Measurements from ENCODE around the gene ENPP6. TPM values are rescaled to one million over a fixed set of nuclear protein-coding genes. Genes with fewer than 3 reads are reported as not detected.

Gene ENPP6
- total RNA-seq, 1 donor from 2014 or later: not detected

GRCh38 chr4:184198190-184198589 lies 19.5 kb downstream of the ENPP6 start:
- intact Hi-C loops (cut with micrococcal nuclease): no loop called here
- Mint-ChIP-seq H3K27me3 (peaks cover 16% of the 10 kb centered on the region), H3K4me1 (no peaks in the 10 kb centered on the region), H3K4me3 (no peak overlapping the region), H3K36me3 (ENCODE audit: low read depth) (no peaks in the 10 kb centered on the region), H3K27ac (no peak overlapping the region), H3K9me3 (no peaks in the 10 kb centered on the region)
- ChIA-PET POLR2A (no interaction called here), CTCF (no interaction called here)
- no peak for DNase-seq
- TF ChIP-seq, protein P1, sequence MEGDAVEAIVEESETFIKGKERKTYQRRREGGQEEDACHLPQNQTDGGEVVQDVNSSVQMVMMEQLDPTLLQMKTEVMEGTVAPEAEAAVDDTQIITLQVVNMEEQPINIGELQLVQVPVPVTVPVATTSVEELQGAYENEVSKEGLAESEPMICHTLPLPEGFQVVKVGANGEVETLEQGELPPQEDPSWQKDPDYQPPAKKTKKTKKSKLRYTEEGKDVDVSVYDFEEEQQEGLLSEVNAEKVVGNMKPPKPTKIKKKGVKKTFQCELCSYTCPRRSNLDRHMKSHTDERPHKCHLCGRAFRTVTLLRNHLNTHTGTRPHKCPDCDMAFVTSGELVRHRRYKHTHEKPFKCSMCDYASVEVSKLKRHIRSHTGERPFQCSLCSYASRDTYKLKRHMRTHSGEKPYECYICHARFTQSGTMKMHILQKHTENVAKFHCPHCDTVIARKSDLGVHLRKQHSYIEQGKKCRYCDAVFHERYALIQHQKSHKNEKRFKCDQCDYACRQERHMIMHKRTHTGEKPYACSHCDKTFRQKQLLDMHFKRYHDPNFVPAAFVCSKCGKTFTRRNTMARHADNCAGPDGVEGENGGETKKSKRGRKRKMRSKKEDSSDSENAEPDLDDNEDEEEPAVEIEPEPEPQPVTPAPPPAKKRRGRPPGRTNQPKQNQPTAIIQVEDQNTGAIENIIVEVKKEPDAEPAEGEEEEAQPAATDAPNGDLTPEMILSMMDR (IDR thresholded peaks at IDR 0.05): no peak
- ATAC-seq (ENCODE audit: low read depth): no peak

- H3K4me1 Mint-ChIP-seq: no peaks in the 10 kb centered on the region
- H3K27ac Mint-ChIP-seq: no peak overlapping the region
- peaks cover 16% of the 10 kb centered on the region for H3K27me3 Mint-ChIP-seq
- peaks cover 2% of the 10 kb centered on the region for H3K9me3 Mint-ChIP-seq
- no peak overlapping the region for H3K4me3 Mint-ChIP-seq
- ChIA-PET CTCF (no interaction called here), POLR2A (no interaction called here)
- DNase-seq (no peak), ATAC-seq (ENCODE audit: low read depth) (no peak)
- TF ChIP-seq, protein P1 (IDR thresholded peaks at IDR 0.05): no peak
- intact Hi-C loops (cut with micrococcal nuclease): no loop called here
- no peaks in the 10 kb centered on the region for H3K36me3 Mint-ChIP-seq (ENCODE audit: low read depth)
Observed at GRCh38 chr4:184197536-184198082, 20.1 kb downstream of the ENPP6 start.

DNA sequence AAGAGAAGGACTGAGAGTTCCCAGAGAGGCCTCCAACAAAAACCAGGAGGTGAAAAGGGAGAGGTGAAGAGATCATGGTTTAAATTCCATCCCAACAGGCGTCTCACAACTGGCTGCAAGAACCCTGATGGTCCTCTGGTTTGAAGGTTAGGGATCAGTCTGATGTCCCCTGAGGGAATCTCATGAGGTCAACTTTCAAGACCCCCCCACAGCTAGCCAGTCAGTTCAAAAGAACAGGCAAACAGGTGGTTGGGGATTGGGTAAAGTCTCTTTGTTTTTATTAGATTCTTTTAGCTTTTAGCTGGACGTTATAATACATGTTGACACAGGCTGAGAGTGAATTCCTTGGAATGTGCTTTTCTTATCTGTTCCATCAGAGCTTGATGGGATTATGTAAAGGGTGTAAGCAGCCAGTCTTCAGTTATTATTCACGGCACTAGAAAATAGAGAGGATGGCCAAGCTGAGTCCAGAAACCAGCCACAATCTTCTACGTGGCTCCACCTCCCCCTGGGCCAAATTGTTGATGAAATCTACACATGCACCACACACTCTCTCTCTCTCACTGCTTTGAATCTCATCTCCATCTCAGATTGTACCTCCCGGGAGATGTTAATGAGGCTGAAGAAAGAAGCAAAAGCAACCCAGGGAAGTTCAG lies 20.8 kb downstream of the ENPP6 start:
- TF ChIP-seq, protein P1 (IDR thresholded peaks at IDR 0.05): no peak
- CTCF ChIA-PET: no interaction called here
- POLR2A ChIA-PET: no interaction called here
- ATAC-seq (ENCODE audit: low read depth) (no peak), DNase-seq (no peak)
- intact Hi-C loops (cut with micrococcal nuclease): no loop called here
- Mint-ChIP-seq H3K9me3 (peaks cover 2% of the 10 kb centered on the region), H3K27ac (no peak overlapping the region), H3K27me3 (peaks cover 16% of the 10 kb centered on the region), H3K4me1 (no peaks in the 10 kb centered on the region), H3K36me3 (ENCODE audit: low read depth) (no peaks in the 10 kb centered on the region), H3K4me3 (no peak overlapping the region)

DNA sequence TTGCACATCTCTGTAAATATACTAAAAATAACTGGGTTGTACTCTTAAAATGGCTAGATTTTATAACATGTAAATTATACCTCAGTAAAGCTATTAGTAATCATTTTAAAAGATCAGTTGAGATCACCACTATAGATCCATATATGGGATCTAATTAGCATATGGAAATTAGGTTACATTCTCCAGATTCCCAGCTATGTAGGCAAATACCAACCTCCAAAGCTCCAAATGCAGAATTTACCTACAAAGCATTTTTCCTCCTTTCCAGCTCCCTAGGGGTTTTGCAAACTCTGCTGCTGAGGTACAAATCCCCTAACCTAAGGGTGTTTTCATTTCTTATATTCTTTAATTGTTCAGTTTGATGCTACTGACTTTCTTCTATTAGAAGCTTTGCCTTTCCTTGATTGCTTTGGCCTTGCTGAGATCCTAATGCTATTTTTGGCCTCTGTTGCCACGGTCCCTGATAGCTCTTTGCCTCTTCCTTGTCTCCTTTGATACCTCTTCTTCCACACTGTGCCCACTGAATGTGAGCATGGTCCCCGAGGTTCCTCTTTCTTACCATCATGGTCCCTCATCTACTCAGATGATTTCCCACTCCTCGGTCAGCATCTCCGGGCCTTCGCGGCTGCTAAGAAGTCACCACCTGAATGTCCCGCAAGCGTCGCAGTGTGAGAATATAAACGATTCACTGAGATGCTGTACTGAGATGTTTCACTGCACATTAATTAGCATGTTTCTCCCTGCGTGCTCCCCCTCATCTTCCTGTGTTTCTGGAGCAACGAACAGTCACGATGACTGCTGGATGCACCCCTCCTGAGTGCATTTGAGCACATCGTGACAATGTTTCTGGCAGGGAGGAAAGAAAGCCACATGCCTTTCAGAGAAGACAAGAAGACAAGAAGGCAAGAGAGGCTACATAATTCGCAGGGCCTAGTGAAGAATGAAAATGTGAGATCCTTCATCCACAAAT lies 23.8 kb downstream of the ENPP6 start:
- intact Hi-C loops (cut with micrococcal nuclease): no loop called here
- Mint-ChIP-seq H3K27me3 (peaks cover 15% of the 10 kb centered on the region), H3K27ac (no peak overlapping the region), H3K36me3 (ENCODE audit: low read depth) (no peaks in the 10 kb centered on the region), H3K9me3 (peaks cover 2% of the 10 kb centered on the region), H3K4me1 (no peaks in the 10 kb centered on the region), H3K4me3 (no peak overlapping the region)
- TF ChIP-seq, protein P1 (IDR thresholded peaks at IDR 0.05): no peak
- POLR2A ChIA-PET: no interaction called here
- CTCF ChIA-PET: no interaction called here
- DNase-seq: no peak
- no peak for ATAC-seq (ENCODE audit: low read depth)

DNA sequence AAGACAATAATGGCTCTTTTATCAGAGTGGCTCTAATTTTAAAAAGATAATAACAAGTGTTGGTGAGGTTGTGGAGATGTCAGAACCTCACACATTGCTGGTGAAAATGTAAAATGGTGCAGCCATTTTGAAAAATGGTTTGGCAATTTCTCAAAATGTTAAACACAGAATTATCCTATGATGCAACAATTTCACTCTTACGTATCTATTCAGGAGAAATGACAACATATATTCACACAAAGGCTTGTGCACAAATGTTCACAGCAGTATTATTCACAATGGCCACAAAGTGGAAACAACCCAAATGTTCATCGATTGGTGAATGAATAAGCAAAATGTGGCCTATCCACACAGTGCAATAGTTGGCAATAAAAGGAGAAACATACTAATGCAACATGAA lies 24.7 kb downstream of the ENPP6 start:
- no peaks in the 10 kb centered on the region for H3K36me3 Mint-ChIP-seq (ENCODE audit: low read depth)
- CTCF ChIA-PET: no interaction called here
- DNase-seq (no peak), ATAC-seq (ENCODE audit: low read depth) (no peak)
- peaks cover 2% of the 10 kb centered on the region for H3K9me3 Mint-ChIP-seq
- no peak overlapping the region for H3K27ac Mint-ChIP-seq
- H3K27me3 Mint-ChIP-seq: peaks cover 15% of the 10 kb centered on the region
- H3K4me1 Mint-ChIP-seq: no peaks in the 10 kb centered on the region
- intact Hi-C loops (cut with micrococcal nuclease): no loop called here
- TF ChIP-seq, protein P1 (IDR thresholded peaks at IDR 0.05): no peak
- H3K4me3 Mint-ChIP-seq: no peak overlapping the region
- POLR2A ChIA-PET: no interaction called here

All from activated B cell treated with CpG ODN at 0.5 μM for 24 hours (primary cell).